Activated CD4-positive, alpha-beta T cell treated with anti-CD3 and anti-CD28 coated beads, Interleukin-2, amount 50 U/mL, for 24 hours (primary cell): ENCODE measurements around the gene NRBF2.
"Not testable (repeated sequence)": the region's sequence is repeated elsewhere in the genome, so short reads cannot be mapped to it uniquely, and the experiment has no call there.

Experiments
- DNase-seq, 2 donors: peaks; one replicate each; pipeline ENCODE4 v3.0.0-alpha.2; 2020; ENCODE audit warnings: low read depth in 1 of 2, low spot score in 1 of 2

Gene NRBF2

GRCh38 chr10:63116452-63117072, 16.6 kb upstream of the NRBF2 start:
- DNase-seq, result no peak

GRCh38 chr10:63119041-63119440, 14.1 kb upstream of the NRBF2 start:
- no peak for DNase-seq

- no peak for DNase-seq
Measured at GRCh38 chr10:63120554-63120953, 12.6 kb upstream of the NRBF2 start.

- no peak for DNase-seq
Measured at GRCh38 chr10:63123727-63124362, 9.3 kb upstream of the NRBF2 start.

- DNase-seq, result no peak
Measured at GRCh38 chr10:63125459-63125858, 7.7 kb upstream of the NRBF2 start.

GRCh38 chr10:63128443-63128842, 4.7 kb upstream of the NRBF2 start:
- DNase-seq, result no peak

- no peak for DNase-seq
Measured at GRCh38 chr10:63129888-63130287, 3.2 kb upstream of the NRBF2 start.

- no peak for DNase-seq
Measured at GRCh38 chr10:63132651-63133055, 475 bp upstream of the NRBF2 start.

GRCh38 chr10:63133821-63134557, 861 bp downstream of the NRBF2 start:
- DNase-seq, result no peak

GRCh38 chr10:63137306-63137705, 4.2 kb downstream of the NRBF2 start:
- no peak for DNase-seq

- DNase-seq, result no peak
Measured at GRCh38 chr10:63140077-63140476, 6.9 kb downstream of the NRBF2 start.

GRCh38 chr10:63142136-63142535, 9.0 kb downstream of the NRBF2 start:
- no peak for DNase-seq

- DNase-seq, result no peak
Measured at GRCh38 chr10:63143987-63144386, 10.9 kb downstream of the NRBF2 start.

- no peak for DNase-seq
Measured at GRCh38 chr10:63145782-63146181, 12.7 kb downstream of the NRBF2 start.

- no peak for DNase-seq
Measured at GRCh38 chr10:63146503-63146902, 13.4 kb downstream of the NRBF2 start.

GRCh38 chr10:63150745-63151144, 17.6 kb downstream of the NRBF2 start:
- DNase-seq, result no peak

GRCh38 chr10:63153868-63154545, 20.9 kb downstream of the NRBF2 start:
- not testable (repeated sequence) for DNase-seq

GRCh38 chr10:63154546-63155387, 21.6 kb downstream of the NRBF2 start:
- no peak for DNase-seq

- DNase-seq, result no peak
Measured at GRCh38 chr10:63155388-63156020, 22.4 kb downstream of the NRBF2 start.

GRCh38 chr10:63156236-63156635, 23.1 kb downstream of the NRBF2 start:
- no peak for DNase-seq
